OCI-LY3 (cell line): ENCODE results near the gene CRLF2.

Source experiments
- H2AFZ ChIP-seq: fragments of 200-600, 300-600 bp; shearing (Covaris generic); 2 replicates; pipeline ENCODE4 v1.6.0; 2014; ENCODE audit warnings: antibody characterized with exemption, low read depth, low read length
- H3K27ac ChIP-seq: fragments of 200-600, 300-600 bp; sonication (generic); 2 replicates; pipeline ENCODE4 v1.5.1; 2014; ENCODE audit warnings: mild to moderate bottlenecking, low read length, moderate library complexity, mixed read lengths
- H3K27me3 ChIP-seq: fragments of 200-600, 300-600 bp; sonication (generic); 2 replicates; pipeline ENCODE4 v1.6.1; 2014; ENCODE audit warnings: low read depth, low read length, mixed read lengths
- H3K36me3 ChIP-seq: fragments of 200-600, 300-600 bp; sonication (generic); replicated peaks from 2 replicates; pipeline ENCODE3; 2014; ENCODE audit warnings: low read depth, low read length, mixed read lengths
- H3K4me1 ChIP-seq: fragments of 300-600, 200-600 bp; sonication (generic); 2 replicates; pipeline ENCODE4 v1.6.1; 2014; ENCODE audit warnings: low read length, mixed read lengths
- H3K4me2 ChIP-seq: fragments of 200-600, 300-600 bp; sonication (generic); 2 replicates; pipeline ENCODE4 v1.6.1; 2014; ENCODE audit warnings: low read length, mixed read lengths
- H3K4me3 ChIP-seq: fragments of 300-600, 200-600 bp; sonication (generic); 2 replicates; pipeline ENCODE4 v1.5.1; 2014; ENCODE audit warnings: antibody characterized with exemption, mild to moderate bottlenecking, low read length, moderate library complexity
- H3K79me2 ChIP-seq: fragments of 300-600, 200-600 bp; shearing (Covaris generic); 2 replicates; pipeline ENCODE4 v1.6.1; 2014; ENCODE audit warnings: mild to moderate bottlenecking, low read length, mixed read lengths
- H3K9ac ChIP-seq: fragments of 300-600, 200-600 bp; shearing (Covaris generic); 2 replicates; pipeline ENCODE4 v1.6.0; 2014; ENCODE audit warnings: mild to moderate bottlenecking, low read length, moderate library complexity
- H3K9me3 ChIP-seq: fragments of 200-600, 300-600 bp; shearing (Covaris generic); 2 replicates; pipeline ENCODE4 v1.6.1; 2014; ENCODE audit warnings: low read length, mixed read lengths; ENCODE audit not compliant: insufficient read depth
- H4K20me1 ChIP-seq: fragments of 200-600, 300-600 bp; sonication (generic); 2 replicates; pipeline ENCODE4 v1.6.1; 2016; ENCODE audit warnings: low read length, mixed read lengths; ENCODE audit not compliant: insufficient read depth
- CTCF ChIP-seq: fragments of 200-600, 300-600 bp; sonication (generic); IDR thresholded peaks from 2 replicates; pipeline ENCODE4 v1.5.1; 2014; ENCODE audit warnings: antibody characterized with exemption, low read length, low read depth
- EZH2phosphoT487 ChIP-seq: fragments of 200-600 bp; shearing (Covaris generic); IDR thresholded peaks from 2 replicates; pipeline ENCODE4 v1.6.1; 2018; ENCODE audit warnings: antibody characterized with exemption, mixed run types, low read depth

The CRLF2 gene

GRCh38 chrX:1170243-1170642 is 42.2 kb downstream of the CRLF2 start:
- no peaks in the 10 kb centered on the region for H4K20me1 ChIP-seq
- peaks cover 6% of the 10 kb centered on the region for H3K36me3 ChIP-seq
- H3K9ac ChIP-seq: no peak overlapping the region; the same call in 1 of the 2 replicates
- H3K4me1 ChIP-seq: peaks cover 55% of the 10 kb centered on the region
- TF ChIP-seq EZH2phosphoT487 (no peak), CTCF (no peak)
- H3K9me3 ChIP-seq: peaks cover 7% of the 10 kb centered on the region
- no peaks in the 10 kb centered on the region for H3K27me3 ChIP-seq
- H2AFZ ChIP-seq: no peak overlapping the region
- peak overlapping the region; percentile 92 for H3K27ac ChIP-seq
- H3K4me3 ChIP-seq: no peak overlapping the region
- H3K79me2 ChIP-seq: no peaks in the 10 kb centered on the region
- no peak overlapping the region for H3K4me2 ChIP-seq

GRCh38 chrX:1169189-1169588 is 43.3 kb downstream of the CRLF2 start:
- no peaks in the 10 kb centered on the region for H3K27me3 ChIP-seq
- H3K4me1 ChIP-seq: peaks cover 59% of the 10 kb centered on the region
- no peak for TF ChIP-seq EZH2phosphoT487
- TF ChIP-seq CTCF: no peak
- H3K27ac ChIP-seq: no peak overlapping the region
- no peak overlapping the region for H2AFZ ChIP-seq
- no peaks in the 10 kb centered on the region for H4K20me1 ChIP-seq
- no peaks in the 10 kb centered on the region for H3K79me2 ChIP-seq
- H3K4me3 ChIP-seq: no peak overlapping the region
- no peak overlapping the region for H3K4me2 ChIP-seq
- H3K36me3 ChIP-seq: peaks cover 3% of the 10 kb centered on the region
- H3K9me3 ChIP-seq: no peaks in the 10 kb centered on the region; the same call in 1 of the 2 replicates
- H3K9ac ChIP-seq: no peak overlapping the region

GRCh38 chrX:1167918-1168481 is 44.4 kb downstream of the CRLF2 start:
- Histone ChIP-seq H3K9ac (no peak overlapping the region), H3K4me3 (no peak overlapping the region), H3K27ac (no peak overlapping the region), H3K36me3 (no peaks in the 10 kb centered on the region), H3K9me3 (no peaks in the 10 kb centered on the region), H2AFZ (0 out of 2 replicates have a peak overlapping the region, but pooled peaks have one; percentile 60), H3K4me2 (no peak overlapping the region), H3K79me2 (no peaks in the 10 kb centered on the region), H3K27me3 (no peaks in the 10 kb centered on the region), H3K4me1 (peaks cover 53% of the 10 kb centered on the region), H4K20me1 (no peaks in the 10 kb centered on the region)
- no peak for TF ChIP-seq CTCF
- TF ChIP-seq EZH2phosphoT487: no peak

GRCh38 chrX:1167466-1167865 is 45.0 kb downstream of the CRLF2 start:
- Histone ChIP-seq H3K79me2 (no peaks in the 10 kb centered on the region), H2AFZ (peak overlapping the region; percentile 60; the same call in 1 of the 2 replicates), H3K4me3 (no peak overlapping the region), H3K9me3 (no peaks in the 10 kb centered on the region), H3K4me2 (no peak overlapping the region), H3K27ac (peak overlapping the region; percentile 31), H4K20me1 (no peaks in the 10 kb centered on the region), H3K36me3 (no peaks in the 10 kb centered on the region), H3K4me1 (peaks cover 47% of the 10 kb centered on the region), H3K9ac (no peak overlapping the region), H3K27me3 (no peaks in the 10 kb centered on the region)
- TF ChIP-seq CTCF: no peak
- no peak for TF ChIP-seq EZH2phosphoT487
